Smooth muscle cell of the brain vasculature (primary cell): ENCODE data around the gene RGPD8.

Source experiments
- DNase-seq: peaks from one replicate; pipeline ENCODE4 v3.0.0-alpha.2; 2012; ENCODE audit warnings: low read depth, low spot score

The RGPD8 gene

DNA sequence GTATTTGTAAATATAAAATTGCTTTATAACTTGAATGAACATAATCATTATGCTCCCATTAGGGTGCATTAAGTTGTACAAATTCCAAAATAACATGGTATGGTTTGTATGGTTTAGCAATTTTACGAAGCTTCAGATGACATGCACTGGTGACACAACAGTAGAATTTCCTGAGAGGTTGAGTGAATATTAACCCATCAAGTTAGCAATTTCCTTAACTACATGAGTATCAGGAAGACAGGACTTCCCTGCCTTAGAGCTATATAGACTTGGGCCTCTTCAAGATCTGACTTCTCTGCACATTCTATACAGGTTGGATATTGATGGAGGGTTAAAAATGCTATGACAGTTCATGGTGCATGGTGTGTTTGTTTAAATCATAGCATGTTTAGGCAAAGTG, 97.8 kb downstream of the RGPD8 start:
- DNase-seq = no peak

- no peak for DNase-seq
These were observed 101.2 kb downstream of the RGPD8 start for GRCh38 chr2:112332123-112332696.

DNA sequence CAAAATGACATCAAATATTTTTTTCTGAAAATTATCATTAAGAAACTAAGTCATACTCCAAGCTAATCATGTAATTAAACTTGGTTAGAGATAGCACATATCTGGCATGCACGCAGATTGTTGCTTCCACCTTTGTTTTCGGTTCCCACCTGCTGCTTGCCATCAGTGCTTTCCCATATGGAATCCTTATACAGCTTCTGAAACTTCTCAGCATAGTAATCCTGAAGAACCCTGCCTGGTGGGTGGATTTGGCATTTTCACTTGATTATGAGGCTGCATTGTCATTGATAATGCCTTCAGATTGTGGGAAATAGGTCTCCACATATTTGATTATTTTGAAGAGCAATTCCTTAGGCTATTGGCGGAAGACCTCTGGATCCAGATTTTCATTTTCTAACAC, 110.5 kb downstream of the RGPD8 start:
- DNase-seq = no peak

GRCh38 chr2:112321375-112322320, 111.8 kb downstream of the RGPD8 start:
- DNase-seq = peak; percentile 12
